Midbrain (tissue), 1 donor: ENCODE measurements around the gene MAD1L1.

Experiments
- DNase-seq: peaks from one replicate; lab custom pipeline; 2025; lab: John Stamatoyannopoulos, UW

MAD1L1 gene

DNA sequence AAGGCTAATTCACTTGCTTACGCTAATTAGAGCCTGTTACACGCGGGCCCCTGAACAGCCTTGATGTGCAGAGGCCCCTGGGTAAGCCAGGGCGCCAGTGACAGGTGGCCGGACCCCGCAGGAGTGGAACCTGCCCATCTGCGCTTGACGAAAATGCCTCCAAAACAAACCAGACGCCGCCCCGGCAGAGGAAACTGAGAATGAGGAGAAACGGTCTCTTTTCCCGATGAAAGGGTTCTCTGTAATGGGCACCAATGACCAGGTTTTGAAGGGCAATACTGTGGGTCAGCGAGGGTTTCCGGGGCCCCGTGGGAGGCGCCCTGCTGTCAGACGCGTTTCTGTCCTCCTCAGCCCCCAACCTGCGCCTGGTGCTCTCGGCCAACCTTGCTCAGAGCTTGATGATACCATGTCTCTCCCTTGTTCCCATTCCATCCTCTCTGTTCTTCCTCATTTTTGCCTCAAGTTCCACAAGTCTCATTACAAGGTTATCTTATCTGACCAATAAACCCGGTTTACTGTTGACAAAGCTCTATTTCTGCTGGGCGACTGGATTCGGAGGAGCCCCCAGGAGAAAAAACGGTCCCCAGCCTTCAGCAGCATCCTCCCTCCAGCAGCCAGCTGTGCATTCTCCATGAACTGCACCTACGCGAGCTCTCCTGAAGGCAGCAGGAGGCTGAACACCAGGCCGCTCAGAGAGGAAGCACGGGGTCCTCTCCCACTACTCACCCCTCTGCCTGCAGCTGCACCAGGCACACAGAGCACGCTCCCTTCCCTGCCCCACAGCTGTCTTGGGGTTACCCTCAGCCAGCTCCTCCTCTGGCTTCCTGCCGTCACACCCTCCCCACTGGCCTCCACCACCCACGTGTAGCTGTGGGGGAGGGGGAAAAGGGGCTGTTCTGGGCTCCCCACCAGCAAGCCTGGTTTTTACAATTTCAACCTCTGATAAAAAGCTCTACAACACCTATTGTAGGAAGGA is 202.0 kb downstream of the MAD1L1 start:
- DNase-seq, result no peak

DNA sequence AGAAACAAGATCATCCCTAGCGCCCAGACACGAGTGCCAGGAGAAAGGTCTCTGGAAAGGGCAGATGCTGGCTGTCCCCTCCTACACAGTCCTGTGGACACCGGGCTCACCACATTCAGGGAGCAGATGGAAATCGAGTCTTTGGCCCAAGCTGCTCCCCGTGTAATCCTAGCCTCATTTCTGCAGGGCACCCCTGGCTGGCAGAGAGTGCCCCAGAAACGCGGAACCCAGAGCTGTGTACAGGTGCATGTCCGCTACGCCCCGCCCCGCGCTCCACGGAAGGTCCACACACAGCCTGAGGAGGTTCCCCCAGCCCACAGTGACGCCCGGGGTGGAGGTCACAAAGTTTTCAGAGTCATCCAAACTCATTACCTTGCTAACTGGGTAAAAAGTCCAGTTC is 202.8 kb downstream of the MAD1L1 start:
- no peak for DNase-seq

DNA sequence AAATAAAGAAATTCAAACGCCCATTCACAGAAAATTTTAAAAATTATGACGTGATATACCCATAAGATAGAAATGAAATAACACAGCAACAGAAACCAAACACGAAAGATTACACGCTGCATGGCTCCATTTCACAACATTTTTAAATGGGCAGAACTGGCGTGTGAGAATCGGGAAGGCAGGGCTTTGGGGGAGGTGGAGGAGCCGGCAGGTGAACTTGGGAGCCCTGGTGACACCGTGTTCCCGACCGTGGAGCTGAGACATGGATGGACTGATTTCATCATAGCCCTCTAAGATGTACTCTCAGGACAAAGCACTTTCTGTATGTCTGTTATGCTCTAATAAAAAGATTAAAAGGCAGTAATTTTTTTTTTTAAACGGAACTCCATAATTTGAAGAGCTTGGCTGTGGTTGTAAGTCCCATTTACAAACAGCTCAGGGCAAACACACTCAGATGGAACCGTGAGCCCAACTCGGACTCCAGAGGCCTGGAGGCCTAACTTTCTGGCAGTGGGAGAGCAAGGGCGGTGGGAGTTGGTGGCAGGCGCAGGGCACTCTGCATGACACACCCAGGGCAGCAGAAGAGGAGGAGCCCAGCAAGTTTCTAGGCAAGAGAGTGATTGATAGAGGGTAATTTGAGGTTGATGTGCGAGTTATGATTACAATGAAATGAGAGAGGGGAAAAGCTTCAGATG is 203.4 kb downstream of the MAD1L1 start:
- no peak for DNase-seq

DNA sequence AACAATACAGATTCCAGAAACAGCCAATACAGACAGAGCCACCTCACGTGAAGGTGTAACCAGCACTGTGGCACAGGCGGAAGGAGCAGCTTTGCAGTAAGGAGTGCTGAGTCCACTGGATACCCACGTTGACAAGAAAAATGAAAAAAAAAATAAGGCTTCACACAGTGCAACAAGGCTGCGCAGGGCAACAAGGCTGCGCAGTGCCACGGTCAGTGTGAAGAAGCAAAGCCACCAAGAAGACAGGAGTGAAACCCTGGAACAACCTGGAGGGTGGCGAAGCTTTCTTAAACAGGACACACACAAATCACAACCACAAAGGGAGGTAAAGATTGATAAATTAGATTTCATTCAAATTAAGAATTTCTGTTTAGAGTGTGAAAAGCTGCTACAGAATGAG is 204.0 kb downstream of the MAD1L1 start:
- no peak for DNase-seq

DNA sequence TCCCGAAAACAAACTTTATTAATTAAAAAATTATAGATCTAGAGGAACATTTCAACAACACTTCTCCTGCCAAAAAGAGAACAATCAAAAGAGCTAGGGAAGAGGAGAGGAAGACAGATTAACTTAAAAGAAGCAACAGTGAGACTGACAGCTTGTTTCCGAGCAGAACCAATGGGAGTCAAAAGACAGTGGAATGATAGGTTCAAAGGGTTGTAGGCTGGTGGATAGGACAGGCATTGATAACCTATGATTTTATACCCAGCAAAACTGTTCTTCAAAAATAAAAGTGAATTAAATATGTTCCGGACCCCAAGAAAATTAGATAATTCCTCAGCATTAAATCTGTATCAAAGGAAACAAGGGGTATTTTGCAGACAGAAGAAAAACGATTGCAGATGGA is 207.6 kb downstream of the MAD1L1 start:
- DNase-seq, result no peak

DNA sequence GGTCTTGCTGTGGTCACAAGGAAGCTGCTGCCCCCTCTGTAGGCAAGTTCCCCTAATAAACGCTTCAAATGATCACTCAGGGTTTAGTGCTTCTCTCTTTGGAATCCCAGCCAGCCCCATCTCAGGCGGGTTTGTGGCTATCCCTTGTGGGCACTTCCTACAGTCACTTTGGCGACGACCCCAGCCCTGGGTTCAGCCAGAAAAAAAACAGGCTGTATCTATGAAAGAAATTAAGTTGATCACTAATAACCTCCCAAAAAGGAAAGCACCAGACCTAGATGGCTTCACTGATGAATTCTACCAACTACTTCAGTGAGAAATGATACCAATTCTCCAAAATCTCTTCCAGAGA is 208.2 kb downstream of the MAD1L1 start:
- DNase-seq, result no peak

DNA sequence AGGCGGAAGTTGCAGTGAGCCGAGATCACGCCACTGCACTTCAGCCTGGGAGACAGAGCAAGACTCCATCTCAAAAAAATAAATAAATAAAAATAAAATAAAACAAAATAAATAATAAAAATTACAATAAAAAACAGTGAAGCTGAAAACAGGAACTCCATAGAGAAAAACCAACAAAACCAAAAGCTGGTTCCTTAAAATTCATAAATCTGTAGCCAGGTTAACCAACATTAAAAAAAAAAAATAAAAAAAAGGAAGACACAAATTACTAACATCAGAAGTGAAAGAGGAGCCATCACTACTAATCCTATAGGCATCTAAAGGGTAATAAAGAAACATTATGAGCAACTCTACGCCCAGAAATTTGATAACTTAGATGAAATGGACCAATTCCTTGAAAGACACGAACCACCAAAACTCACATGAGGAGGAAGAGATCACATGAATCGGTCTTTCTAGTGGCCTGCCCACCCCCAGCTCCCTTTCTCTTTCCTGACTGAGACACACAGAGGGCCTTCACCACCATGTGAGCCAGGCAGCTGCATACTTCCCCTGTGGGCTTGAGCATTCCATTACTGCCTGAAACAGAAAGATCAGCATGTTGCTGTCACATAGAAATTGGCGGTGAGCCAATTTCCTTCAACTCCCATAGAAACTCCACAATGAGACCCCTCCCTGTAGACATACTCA is 208.7 kb downstream of the MAD1L1 start:
- DNase-seq, result no peak

DNA sequence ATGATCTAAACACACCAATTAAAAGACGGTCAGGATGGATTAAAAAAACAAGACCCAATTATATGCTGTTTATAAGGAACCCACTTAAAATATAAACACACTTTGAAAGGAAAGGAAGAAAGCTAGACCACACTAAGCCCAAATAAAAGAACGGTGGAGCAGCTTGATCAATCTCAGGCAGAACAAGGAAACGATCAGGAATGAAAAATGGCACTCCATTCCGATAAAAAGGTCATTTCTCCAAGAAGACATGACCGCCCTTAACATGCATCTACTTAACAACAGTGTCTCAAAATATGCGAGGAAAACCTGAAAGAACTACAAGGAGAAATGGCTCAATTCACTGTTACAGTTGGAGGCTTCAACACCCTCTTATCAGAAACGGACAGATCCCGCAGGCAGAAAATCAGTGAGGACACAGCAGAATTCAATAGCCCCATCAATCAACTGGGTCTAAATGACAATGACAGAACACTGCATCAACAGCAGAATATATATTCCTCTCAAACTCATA is 210.0 kb downstream of the MAD1L1 start:
- no peak for DNase-seq

DNA sequence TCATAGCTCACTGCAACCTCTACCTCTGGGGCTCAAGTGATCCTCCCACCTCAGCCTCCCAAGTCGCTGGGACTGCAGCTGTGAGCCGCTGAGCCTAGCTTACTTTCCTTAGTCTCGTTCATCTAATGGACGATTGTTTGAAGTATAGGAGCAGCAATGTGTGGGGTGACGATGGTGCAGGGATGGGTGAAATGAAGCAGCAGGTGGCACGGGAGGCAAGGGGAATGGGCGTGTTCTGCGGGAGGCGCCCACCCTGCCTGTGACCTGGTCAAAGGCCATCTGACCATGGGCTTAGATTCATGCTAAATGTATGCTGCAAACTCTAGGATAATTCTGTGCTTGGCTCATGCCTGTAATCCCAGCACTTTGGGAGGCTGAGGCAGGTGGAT is 210.7 kb downstream of the MAD1L1 start:
- DNase-seq, result no peak

DNA sequence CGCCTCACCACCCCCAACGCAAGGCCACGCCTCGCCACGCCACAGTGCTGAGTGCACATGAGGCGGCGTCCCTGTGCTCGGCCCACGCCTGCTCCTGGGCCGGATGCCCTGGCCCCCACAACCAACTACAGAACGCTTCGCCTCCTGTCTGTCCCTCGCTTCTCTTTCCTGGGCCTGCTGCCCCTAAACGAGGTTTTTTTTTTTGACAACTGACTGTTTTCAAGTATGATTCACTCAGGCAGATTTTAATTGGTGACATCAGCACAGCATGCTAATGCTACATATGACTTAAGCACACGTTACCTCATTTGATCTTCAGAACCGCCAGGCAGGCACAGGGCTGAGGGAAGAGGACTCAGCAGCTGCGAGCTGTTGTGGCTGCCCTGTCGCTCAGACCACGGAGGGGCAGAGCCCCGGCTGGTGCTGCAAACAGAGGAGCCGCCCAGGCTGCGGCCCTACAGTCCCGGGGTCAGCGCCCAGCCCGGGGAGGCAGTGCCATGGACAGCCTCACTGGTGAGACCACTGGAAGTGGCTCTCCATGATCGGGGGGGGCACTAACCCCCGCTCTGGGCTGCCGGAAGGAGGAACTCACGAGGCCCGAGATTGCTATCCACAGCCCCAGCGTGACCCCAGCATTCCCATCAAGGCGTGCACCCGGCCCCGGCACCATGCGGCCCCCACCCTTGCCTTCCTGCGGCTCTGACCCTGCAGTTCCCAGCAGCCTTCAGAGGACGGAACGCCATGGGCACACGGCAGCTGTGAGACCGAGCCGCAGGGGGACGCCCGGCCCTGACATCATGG is 212.8 kb downstream of the MAD1L1 start:
- DNase-seq, result no peak

DNA sequence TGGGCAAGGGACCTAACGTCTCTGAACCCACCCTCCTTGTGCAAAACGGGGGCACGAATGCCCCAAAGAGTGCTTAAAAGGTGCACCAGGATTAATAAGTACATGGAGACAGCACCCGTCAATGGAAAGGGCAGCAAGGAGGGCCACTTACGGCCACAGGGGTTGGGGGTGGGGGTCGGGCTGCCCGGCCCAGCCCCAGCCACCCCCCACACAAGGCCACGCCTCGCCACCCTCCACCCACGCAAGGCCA is 213.4 kb downstream of the MAD1L1 start:
- DNase-seq, result no peak

DNA sequence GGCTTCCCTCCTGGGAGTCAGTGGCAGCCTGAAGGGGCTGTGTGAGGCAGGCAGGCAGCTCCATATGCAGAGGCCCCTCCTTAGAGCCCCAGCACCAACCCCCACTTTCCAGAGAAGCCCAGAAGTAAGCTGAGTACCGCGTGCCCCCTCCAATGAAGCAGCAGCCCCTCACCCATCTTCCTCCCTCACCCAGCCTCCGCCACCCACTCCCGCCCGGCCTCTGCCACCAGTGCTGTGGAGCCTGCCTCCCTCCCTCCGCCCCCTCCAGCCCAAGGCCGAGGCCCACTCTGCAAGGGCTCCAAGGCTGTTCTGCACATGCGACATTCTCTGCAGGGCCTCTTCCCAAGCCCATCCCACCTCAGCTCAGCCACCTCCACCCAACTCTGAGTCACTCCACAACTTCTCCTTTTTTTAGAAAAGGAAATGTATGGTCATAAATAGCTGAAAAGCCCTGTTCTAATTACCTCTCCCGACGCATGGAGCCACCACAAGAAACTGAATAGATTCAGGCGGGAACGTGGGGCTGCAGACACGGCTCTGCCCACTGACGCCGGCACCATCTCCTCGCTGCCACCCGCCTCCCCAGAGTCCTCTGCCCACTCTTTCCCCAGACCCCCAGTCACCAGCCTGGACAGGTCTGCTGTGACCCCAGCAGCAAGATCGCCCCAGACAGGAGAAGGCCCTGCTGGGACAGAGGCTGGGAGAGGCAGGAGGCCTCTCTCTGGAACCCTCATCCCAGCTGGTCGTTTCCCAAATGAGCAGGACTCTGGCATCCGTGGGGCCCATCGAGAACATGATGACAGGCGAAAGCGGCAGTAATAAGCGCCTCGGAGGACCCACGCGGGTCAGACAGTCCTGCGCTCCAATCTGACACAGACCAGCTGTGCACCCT is 213.9 kb downstream of the MAD1L1 start:
- DNase-seq, result no peak

DNA sequence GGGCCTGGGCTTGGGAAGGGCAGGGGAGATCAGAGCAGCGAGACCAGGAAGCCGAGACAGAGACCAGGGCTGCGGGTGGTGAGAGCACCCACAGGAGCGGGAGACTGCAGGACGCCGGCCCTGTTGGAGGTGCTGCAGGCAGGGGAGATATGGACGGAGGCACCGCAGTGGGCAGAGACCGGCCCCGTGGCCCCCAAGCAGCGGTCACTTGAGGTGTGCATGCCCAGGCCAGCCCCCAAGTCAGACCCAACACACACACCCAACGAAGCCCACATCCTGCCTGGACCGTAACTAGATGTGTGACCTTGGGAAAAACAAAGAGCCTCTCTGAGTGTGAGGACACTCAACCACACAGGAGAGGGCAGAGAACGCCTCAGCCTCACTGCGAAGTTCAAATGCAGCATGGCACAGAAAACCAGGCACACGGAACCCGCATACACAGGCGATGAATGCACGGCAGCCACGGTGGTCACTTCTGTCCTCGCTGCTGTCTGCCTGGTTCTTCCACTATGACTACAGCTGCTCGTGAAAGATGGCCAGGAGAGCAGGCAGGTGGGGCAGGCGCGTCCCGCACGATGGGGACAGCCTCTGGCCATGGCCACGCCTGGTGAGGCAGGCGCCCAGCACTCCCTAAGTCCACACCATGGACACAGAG is 214.7 kb downstream of the MAD1L1 start:
- DNase-seq, result no peak

DNA sequence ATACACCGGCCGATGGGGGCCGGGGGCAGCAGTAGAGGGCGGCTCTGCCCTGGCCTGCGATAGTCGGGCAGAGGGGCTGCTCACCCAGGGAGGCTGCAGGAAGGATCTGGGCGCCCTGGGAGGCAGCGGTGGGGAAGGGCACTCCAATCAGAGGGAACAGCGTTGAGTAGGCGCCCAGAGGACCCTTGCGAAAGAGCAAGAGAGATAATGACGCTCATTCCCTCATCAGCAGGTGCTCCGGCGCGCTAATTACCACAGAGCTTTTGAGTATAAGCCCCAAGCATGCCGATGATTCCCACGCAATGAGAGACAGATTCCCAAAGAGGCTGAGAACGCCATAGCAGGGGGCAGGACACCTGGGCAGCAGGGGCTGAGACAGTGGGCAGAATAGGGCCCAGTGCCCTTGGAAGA is 215.3 kb downstream of the MAD1L1 start:
- DNase-seq, result no peak

DNA sequence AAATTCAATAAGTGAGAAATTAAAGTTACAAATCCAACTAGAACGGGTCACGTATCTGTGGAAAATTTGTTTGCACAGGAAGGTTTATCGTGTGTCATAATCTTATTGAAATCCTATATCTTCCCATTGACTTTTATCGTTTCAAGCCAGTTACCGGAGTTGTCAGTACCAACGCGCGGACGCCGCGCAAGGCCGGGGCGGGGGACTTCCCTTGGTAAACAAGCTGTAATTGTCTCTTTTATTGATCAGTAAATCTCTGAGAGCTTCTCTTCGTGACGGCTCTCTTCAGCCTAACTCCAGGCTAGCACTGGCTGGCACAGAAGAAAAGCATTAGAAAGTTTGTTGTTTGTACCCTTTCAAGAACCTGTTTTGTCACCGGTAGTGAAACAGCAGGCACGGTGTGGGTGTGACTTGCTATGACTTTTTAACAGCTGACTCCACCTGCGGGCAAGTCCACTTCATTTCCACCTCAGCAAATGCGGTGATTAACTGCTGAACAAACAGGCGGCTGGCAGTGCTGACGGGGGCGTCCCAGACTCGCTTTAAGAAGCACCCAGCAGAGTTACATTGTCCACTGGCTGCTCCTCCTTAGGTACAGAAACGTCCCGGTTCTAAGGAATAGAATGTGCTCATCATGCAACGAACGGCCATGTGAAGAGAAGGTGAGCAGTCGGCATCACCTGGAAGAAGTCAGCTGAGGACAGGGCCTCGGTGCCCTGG is 215.8 kb downstream of the MAD1L1 start:
- no peak for DNase-seq

DNA sequence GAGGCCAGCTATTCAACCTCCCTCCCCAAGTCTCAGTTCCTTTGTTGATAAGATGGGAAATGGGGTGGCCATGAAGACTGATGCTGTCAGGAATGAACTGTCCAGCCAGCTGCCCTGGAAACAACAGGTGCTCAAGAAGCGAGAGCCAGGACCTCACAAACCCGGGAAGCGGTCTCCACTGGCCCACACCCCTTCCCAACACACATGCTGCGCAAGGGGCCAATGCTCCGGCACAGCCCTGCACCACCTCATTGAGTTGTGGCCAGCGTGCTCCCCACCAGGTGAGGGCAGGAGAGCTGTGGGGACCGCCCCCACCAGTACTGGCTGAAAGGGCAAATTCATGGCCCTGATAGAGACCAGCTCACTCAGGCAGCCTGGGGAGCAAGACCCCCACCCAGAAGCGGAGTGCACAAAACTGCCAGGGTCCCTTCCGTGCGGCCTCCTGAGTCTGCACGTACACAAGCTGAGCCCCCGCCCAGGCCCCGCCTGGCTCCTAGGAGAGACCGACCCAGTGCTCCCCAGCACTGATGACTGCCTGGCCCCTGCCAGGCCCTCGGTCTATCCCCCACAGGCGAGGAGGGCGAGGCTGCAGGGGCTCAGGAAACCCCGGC is 216.6 kb downstream of the MAD1L1 start:
- no peak for DNase-seq

DNA sequence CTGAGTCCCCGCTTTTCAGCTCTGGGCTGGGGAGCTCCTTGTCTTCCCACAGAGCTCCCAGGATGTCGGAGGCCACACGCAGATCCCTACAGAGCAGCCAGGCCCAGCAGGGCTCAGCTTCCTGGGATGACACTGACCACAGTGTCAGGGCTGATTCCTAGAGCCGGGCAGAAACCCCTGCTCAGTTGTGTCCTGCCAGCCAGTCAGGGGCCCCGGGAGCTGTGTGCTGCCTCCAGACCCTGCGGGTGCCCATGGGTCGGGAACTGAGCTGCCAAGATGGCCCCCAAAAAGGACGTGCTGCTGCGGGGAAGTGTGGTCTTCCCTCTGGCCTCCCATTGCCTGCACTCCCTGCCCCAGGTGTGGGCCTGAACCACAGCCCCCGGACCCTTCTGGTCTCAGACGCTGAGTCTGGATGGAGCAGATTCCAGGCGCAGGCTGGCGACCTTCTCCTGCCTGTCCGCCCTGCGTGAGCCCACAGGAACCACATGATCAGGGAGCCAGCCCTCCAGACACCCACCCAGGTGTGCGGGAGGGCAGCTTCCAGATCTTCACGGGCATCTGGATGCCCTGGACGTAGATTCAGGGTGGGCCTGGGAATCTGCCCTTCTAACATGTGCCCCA is 217.4 kb downstream of the MAD1L1 start:
- no peak for DNase-seq

DNA sequence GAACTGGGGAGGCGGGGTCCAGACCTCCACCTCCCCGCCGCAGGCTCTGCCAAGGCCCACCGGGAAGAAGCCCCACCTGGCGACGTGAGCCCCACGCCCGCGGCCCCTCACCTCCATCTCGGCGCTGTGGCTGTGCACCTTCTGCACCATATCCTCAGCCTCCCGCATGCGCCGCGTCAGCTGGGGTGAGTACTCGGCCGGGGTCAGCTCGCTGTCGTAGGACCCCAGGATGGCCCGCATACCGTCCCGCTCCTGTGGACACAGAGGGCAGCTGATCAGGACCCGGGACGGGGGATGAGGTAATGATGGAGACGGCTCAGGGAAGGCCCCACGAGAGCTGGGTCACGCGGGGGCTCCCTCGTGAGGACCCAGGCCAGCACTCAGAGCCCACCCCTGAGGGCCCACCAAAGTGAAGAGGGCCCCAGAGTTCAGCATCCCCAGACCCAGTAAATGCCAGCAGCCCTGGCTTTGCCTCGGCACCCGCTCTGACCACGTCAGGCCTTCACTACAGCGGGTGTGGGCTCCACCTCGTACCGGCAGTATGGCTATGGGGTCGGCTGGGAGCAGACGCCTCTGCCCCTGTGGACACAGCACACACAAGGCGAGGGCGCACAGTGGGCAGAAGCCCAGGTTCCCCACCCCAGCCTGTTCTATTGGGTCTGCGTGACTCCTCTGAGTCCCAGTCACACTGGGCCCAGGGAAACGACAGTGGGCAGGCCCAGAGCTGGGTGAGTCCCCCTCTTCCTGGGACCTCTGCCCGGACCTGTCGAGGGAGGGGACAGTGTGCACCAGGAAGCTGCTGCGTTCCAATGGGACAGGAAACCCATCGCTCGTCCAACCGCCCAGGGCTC is 218.1 kb downstream of the MAD1L1 start:
- DNase-seq, result no peak
